ENCODE data around the gene MIDN. TPM values are rescaled to one million over a fixed set of nuclear protein-coding genes. Genes with fewer than 3 reads are reported as not detected.

Gene MIDN
- total and polyA plus RNA-seq, 2 donors (not counting 3 experiments of a cell fraction or from before 2014, with no cell fraction given): 20.0 to 85.9 TPM

- ChIA-PET POLR2A (interaction anchor here (1.0 to 1.7 kb wide), 2 partner anchors 25 to 27 kb away, joined by 3 to 12 read pairs; partner anchors contain the start of gene CIRBP), CTCF (interaction anchor here (0.6 to 7.3 kb wide), 5 partner anchors 21 to 171 kb away, joined by 3 to 1001 read pairs (median 4); partner anchors contain the start of gene CIRBP)
- TF ChIP-seq MAX (IDR thresholded peaks at IDR 0.05; ENCODE audit: insufficient read depth, insufficient read length) (peak; percentile 58), GATA2 (IDR thresholded peaks at IDR 0.05; ENCODE audit: insufficient read depth, insufficient read length, low read depth, low read length) (no peak), EZH2 (IDR thresholded peaks at IDR 0.05; ENCODE audit: borderline replicate concordance, low read depth, low read length, severe bottlenecking) (no peak), MYC (IDR thresholded peaks at IDR 0.05; ENCODE audit: low read depth, low read length) (no peak), POLR2A (IDR thresholded peaks at IDR 0.05; ENCODE audit: low read depth, low read length) (peak; percentile 64), FOS (IDR thresholded peaks at IDR 0.05; ENCODE audit: borderline replicate concordance, insufficient read depth, low read length) (no peak), JUN (IDR thresholded peaks at IDR 0.05; ENCODE audit: borderline replicate concordance, insufficient read depth, insufficient read length, low read depth) (no peak), POLR2AphosphoS5 (IDR thresholded peaks at IDR 0.05; ENCODE audit: insufficient read depth, low read depth, low read length) (peak; percentile 91), CTCF (IDR thresholded peaks at IDR 0.05; ENCODE audit: extremely low read depth in 1 of 2, insufficient read depth in 1 of 2, low read depth in 1 of 2, low read length in 2 of 2) (no peak)
- peaks cover 12% of the 10 kb centered on the region for H3K4me1 ChIP-seq (ENCODE audit: control insufficient read depth, extremely low read depth, insufficient read depth, low read length)
- BruUV-seq (replicated peaks): no TSS peak
- peaks cover 15% of the 10 kb centered on the region for H3K79me2 ChIP-seq (ENCODE audit: control insufficient read depth, insufficient read depth, low read length)
- dilution Hi-C loops (cut with MboI; ENCODE audit: extremely low pct_ligation_motif_present, low sequenced_read_pairs) (no loop called here), intact Hi-C loops (cut with micrococcal nuclease) (loop anchor here (2.0 to 10.0 kb wide), 5 partner anchors 129 to 447 kb away; partner anchors contain the start of genes GPX4 and PTBP1)
- peak within 1 kb of the TSS; percentile 36 for H3K27ac ChIP-seq (ENCODE audit: insufficient read depth, low read depth, low read length)
- H3K36me3 ChIP-seq (ENCODE audit: control insufficient read depth in 2 of 2, extremely low read depth in 1 of 2, insufficient read depth in 2 of 2, low read length in 2 of 2): no peaks in the 10 kb centered on the region
- H3K9me1 ChIP-seq (replicated peaks; ENCODE audit: control insufficient read depth, extremely low read depth, insufficient read depth, low read length): no peaks in the 10 kb centered on the region
- FAIRE-seq (peak; percentile 95), DNase-seq (ENCODE audit: low read depth, low spot score) (peak; percentile 91)
- H3K9ac ChIP-seq (replicated peaks; ENCODE audit: extremely low read depth, insufficient read depth, low read length): peak within 1 kb of the TSS; percentile 75
- no peaks in the 10 kb centered on the region for H3K9me3 ChIP-seq (replicated peaks; ENCODE audit: control insufficient read depth, insufficient read depth, low read length)
- no peaks in the 10 kb centered on the region for H3K27me3 ChIP-seq (ENCODE audit: control insufficient read depth in 2 of 2, insufficient read depth in 2 of 2, low read length in 2 of 2)
- H3K4me3 ChIP-seq (replicated peaks in 1 of 3; ENCODE audit: insufficient read depth in 1 of 3, low read depth in 1 of 3, low read length in 3 of 3): peak within 1 kb of the TSS; percentile 38 to 74 (median 58)
- H2AFZ ChIP-seq (ENCODE audit: low read depth, low read length): peak within 1 kb of the TSS; percentile 84
- H3K4me2 ChIP-seq (ENCODE audit: insufficient read depth, low read length): peak within 1 kb of the TSS; percentile 64
- H4K20me1 ChIP-seq (replicated peaks; ENCODE audit: control insufficient read depth, extremely low read depth, insufficient read depth, low read length): no peaks in the 10 kb centered on the region
Observed at GRCh38 chr19:1241417-1242095, 6.8 kb upstream of the MIDN start, which contains the start of gene ATP5F1D. Gene ATP5F1D (plus strand): TSS chr19:1241751. CDS start chr19:1241851, 100 bp downstream.

Measured in endothelial cell of umbilical vein (primary cell).